ENCODE results near the gene PRKRIP1. TPM values are rescaled to one million over a fixed set of nuclear protein-coding genes. Genes with fewer than 3 reads are reported as not detected.
A peak's percentile ranks its signal among the peaks of the same experiment; 100 is the strongest.

PRKRIP1 gene
- total RNA-seq, 1 donor from 2014 or later: 37.3 TPM

- Histone ChIP-seq H3K27ac (ENCODE audit: low read depth, low read length) (no peak overlapping the region), H4K20me1 (ENCODE audit: insufficient read depth, low read length) (no peaks in the 10 kb centered on the region), H3K9me3 (ENCODE audit: insufficient read depth, low read depth, low read length) (no peaks in the 10 kb centered on the region), H3K36me3 (ENCODE audit: insufficient read depth, low read length) (no peaks in the 10 kb centered on the region), H3K4me2 (ENCODE audit: low read length) (peak overlapping the region; percentile 96), H3K27me3 (ENCODE audit: insufficient read depth, low read length) (no peaks in the 10 kb centered on the region), H3K9ac (ENCODE audit: low read length) (peak overlapping the region; percentile 88), H3K79me2 (ENCODE audit: insufficient read depth, low read length) (peaks cover 22% of the 10 kb centered on the region), H3K4me3 (ENCODE audit: insufficient read depth, low read depth, low read length) (peak overlapping the region; percentile 75), H2AFZ (ENCODE audit: low read depth, low read length) (peak overlapping the region; percentile 66), H3K4me1 (ENCODE audit: insufficient read depth, low read length) (peaks cover 8% of the 10 kb centered on the region)
- H3K4me3 Mint-ChIP-seq (ENCODE audit: unreplicated experiment): peak overlapping the region; percentile 89
- no peaks in the 10 kb centered on the region for H3K9me3 Mint-ChIP-seq (ENCODE audit: unreplicated experiment)
- DNase-seq (ENCODE audit: low read depth) (no peak), FAIRE-seq (no peak)
- no peaks in the 10 kb centered on the region for H3K27me3 Mint-ChIP-seq (ENCODE audit: low read depth, unreplicated experiment)
- peak overlapping the region; percentile 84 for H3K27ac Mint-ChIP-seq (ENCODE audit: unreplicated experiment)
- peaks cover 12% of the 10 kb centered on the region for H3K4me1 Mint-ChIP-seq (ENCODE audit: low read depth, unreplicated experiment)
- TF ChIP-seq CTCF (IDR thresholded peaks at IDR 0.05; ENCODE audit: insufficient read depth, low read depth, low read length) (no peak), EZH2 (IDR thresholded peaks at IDR 0.05; ENCODE audit: insufficient read depth, low read length) (no peak)
- H3K36me3 Mint-ChIP-seq (ENCODE audit: low read depth, unreplicated experiment): peaks cover 11% of the 10 kb centered on the region
Measured at GRCh38 chr7:102434039-102434486, 37.9 kb downstream of the PRKRIP1 start.

GRCh38 chr7:102436118-102436517, 40.0 kb downstream of the PRKRIP1 start:
- Mint-ChIP-seq H3K27ac (ENCODE audit: unreplicated experiment) (no peak overlapping the region), H3K9me3 (ENCODE audit: unreplicated experiment) (no peaks in the 10 kb centered on the region), H3K4me3 (ENCODE audit: unreplicated experiment) (peak overlapping the region; percentile 6), H3K4me1 (ENCODE audit: low read depth, unreplicated experiment) (peaks cover 16% of the 10 kb centered on the region), H3K27me3 (ENCODE audit: low read depth, unreplicated experiment) (no peaks in the 10 kb centered on the region), H3K36me3 (ENCODE audit: low read depth, unreplicated experiment) (peaks cover 11% of the 10 kb centered on the region)
- Histone ChIP-seq H4K20me1 (ENCODE audit: insufficient read depth, low read length) (peaks cover 4% of the 10 kb centered on the region), H3K4me3 (ENCODE audit: insufficient read depth, low read depth, low read length) (no peak overlapping the region), H3K4me2 (ENCODE audit: low read length) (no peak overlapping the region), H3K36me3 (ENCODE audit: insufficient read depth, low read length) (no peaks in the 10 kb centered on the region), H3K27me3 (ENCODE audit: insufficient read depth, low read length) (no peaks in the 10 kb centered on the region), H3K9ac (ENCODE audit: low read length) (no peak overlapping the region), H3K79me2 (ENCODE audit: insufficient read depth, low read length) (peaks cover 22% of the 10 kb centered on the region), H3K9me3 (ENCODE audit: insufficient read depth, low read depth, low read length) (no peaks in the 10 kb centered on the region), H3K4me1 (ENCODE audit: insufficient read depth, low read length) (peaks cover 20% of the 10 kb centered on the region), H3K27ac (ENCODE audit: low read depth, low read length) (no peak overlapping the region), H2AFZ (ENCODE audit: low read depth, low read length) (no peak overlapping the region)
- TF ChIP-seq EZH2 (IDR thresholded peaks at IDR 0.05; ENCODE audit: insufficient read depth, low read length): no peak
- no peak for TF ChIP-seq CTCF (IDR thresholded peaks at IDR 0.05; ENCODE audit: insufficient read depth, low read depth, low read length)
- DNase-seq (ENCODE audit: low read depth) (no peak), FAIRE-seq (no peak)

GRCh38 chr7:102439963-102440795, 44.0 kb downstream of the PRKRIP1 start:
- H3K27ac ChIP-seq (ENCODE audit: low read depth, low read length): peak overlapping the region; percentile 36
- FAIRE-seq (peak; percentile 37), DNase-seq (ENCODE audit: low read depth) (peak; percentile 73)
- H4K20me1 ChIP-seq (ENCODE audit: insufficient read depth, low read length): peaks cover 7% of the 10 kb centered on the region
- no peak overlapping the region for H3K4me3 ChIP-seq (ENCODE audit: insufficient read depth, low read depth, low read length)
- peak overlapping the region; percentile 60 for H3K4me2 ChIP-seq (ENCODE audit: low read length)
- H3K4me1 Mint-ChIP-seq (ENCODE audit: low read depth, unreplicated experiment): peaks cover 6% of the 10 kb centered on the region
- no peak overlapping the region for H3K9ac ChIP-seq (ENCODE audit: low read length)
- H3K36me3 Mint-ChIP-seq (ENCODE audit: low read depth, unreplicated experiment): peaks cover 12% of the 10 kb centered on the region
- H3K27ac Mint-ChIP-seq (ENCODE audit: unreplicated experiment): peak overlapping the region; percentile 81
- H3K27me3 Mint-ChIP-seq (ENCODE audit: low read depth, unreplicated experiment): no peaks in the 10 kb centered on the region
- TF ChIP-seq EZH2 (IDR thresholded peaks at IDR 0.05; ENCODE audit: insufficient read depth, low read length): no peak
- no peaks in the 10 kb centered on the region for H3K36me3 ChIP-seq (ENCODE audit: insufficient read depth, low read length)
- no peaks in the 10 kb centered on the region for H3K9me3 Mint-ChIP-seq (ENCODE audit: unreplicated experiment)
- H3K27me3 ChIP-seq (ENCODE audit: insufficient read depth, low read length): no peaks in the 10 kb centered on the region
- H3K4me1 ChIP-seq (ENCODE audit: insufficient read depth, low read length): peaks cover 12% of the 10 kb centered on the region
- H3K9me3 ChIP-seq (ENCODE audit: insufficient read depth, low read depth, low read length): no peaks in the 10 kb centered on the region
- peaks cover 11% of the 10 kb centered on the region for H3K79me2 ChIP-seq (ENCODE audit: insufficient read depth, low read length)
- H2AFZ ChIP-seq (ENCODE audit: low read depth, low read length): no peak overlapping the region
- peak overlapping the region; percentile 27 for H3K4me3 Mint-ChIP-seq (ENCODE audit: unreplicated experiment)

All from astrocyte (in vitro differentiated cells and primary cell).